Keratinocyte (primary cell): Measurements from ENCODE around the gene TAGLN3. TPM values are rescaled to one million over a fixed set of nuclear protein-coding genes. Genes with fewer than 3 reads are reported as not detected.

ENCODE experiments used
- DNase-seq: peaks from one replicate; pipeline ENCODE4 v3.0.0-alpha.2; 2011; ENCODE audit warnings: low read depth, missing footprints, low spot score
- FAIRE-seq: peaks from 2 replicates; lab custom pipeline; 2011; peaks lifted over from hg19 to GRCh38; lab: Jason Lieb, UNC
- H2AFZ ChIP-seq: 2 replicates; pipeline ENCODE4 v1.6.0; 2012; ENCODE audit warnings: low read length, control low read depth, inconsistent platforms; ENCODE audit not compliant: control insufficient read depth
- H3K27ac ChIP-seq: 2 replicates; pipeline ENCODE4 v1.5.1; 2011; ENCODE audit warnings: low read length; ENCODE audit not compliant: control insufficient read depth, insufficient read depth
- H3K27me3 ChIP-seq: 3 replicates; pipeline ENCODE4 v1.6.0; 2011; ENCODE audit warnings: low read length; ENCODE audit not compliant: control insufficient read depth, insufficient read depth; ENCODE audit errors: extremely low read depth
- H3K36me3 ChIP-seq, 2 experiments: 2 replicates in 1 of 2; 3 replicates in 1 of 2; pipeline ENCODE4 v1.5.1; 2011; ENCODE audit warnings: low read length in 2 of 2, mild to moderate bottlenecking in 1 of 2; ENCODE audit not compliant: control insufficient read depth in 2 of 2, insufficient read depth in 2 of 2; ENCODE audit errors: extremely low read depth in 1 of 2
- H3K4me1 ChIP-seq: 3 replicates; pipeline ENCODE4 v1.5.1; 2011; ENCODE audit warnings: low read length; ENCODE audit not compliant: control insufficient read depth, insufficient read depth; ENCODE audit errors: extremely low read depth
- H3K4me2 ChIP-seq: 3 replicates; pipeline ENCODE4 v1.6.0; 2011; ENCODE audit warnings: low read depth, low read length; ENCODE audit not compliant: control insufficient read depth, insufficient read depth; ENCODE audit errors: extremely low read depth
- H3K4me3 ChIP-seq, 3 experiments: fragments of 200-600 bp in 1 of 3; sonication (generic) in 1 of 3; 2 replicates in 2 of 3; 3 replicates in 1 of 3; pipeline ENCODE4 v1.5.1; 2011 to 2016; ENCODE audit warnings: low read length in 3 of 3, mild to moderate bottlenecking in 3 of 3, control low read depth in 2 of 3, inconsistent platforms in 1 of 3, low read depth in 1 of 3, mixed read lengths in 1 of 3, mixed run types in 1 of 3, moderate library complexity in 1 of 3; ENCODE audit not compliant: control insufficient read depth in 2 of 3, insufficient read depth in 2 of 3; ENCODE audit errors: extremely low read depth in 1 of 3
- H3K79me2 ChIP-seq: 2 replicates; pipeline ENCODE4 v1.6.0; 2012; ENCODE audit warnings: low read length; ENCODE audit not compliant: control insufficient read depth, insufficient read depth
- H3K9ac ChIP-seq: 3 replicates; pipeline ENCODE4 v1.6.0; 2011; ENCODE audit warnings: low read length; ENCODE audit not compliant: control insufficient read depth, insufficient read depth; ENCODE audit errors: extremely low read depth
- H3K9me1 ChIP-seq: 3 replicates; pipeline ENCODE4 v1.6.0; 2011; ENCODE audit warnings: low read length; ENCODE audit not compliant: control insufficient read depth, insufficient read depth; ENCODE audit errors: extremely low read depth
- H3K9me3 ChIP-seq: 2 replicates; pipeline ENCODE4 v1.5.1; 2012; ENCODE audit warnings: low read depth, low read length; ENCODE audit not compliant: control insufficient read depth
- H4K20me1 ChIP-seq: 3 replicates; pipeline ENCODE4 v1.6.0; 2011; ENCODE audit warnings: low read length; ENCODE audit not compliant: control insufficient read depth, insufficient read depth; ENCODE audit errors: extremely low read depth
- EZH2 ChIP-seq: IDR thresholded peaks from one replicate; pipeline ENCODE4 v1.6.1; 2012; ENCODE audit warnings: inconsistent platforms, mild to moderate bottlenecking, low read length, moderate library complexity
- dilution Hi-C: fragments of 300-500 bp; cut with MboI; formaldehyde crosslinking; loops from one replicate; pipeline ENCODE4 v1.7.0; 2020; ENCODE audit warnings: low sequenced_read_pairs; ENCODE audit not compliant: extremely low pct_ligation_motif_present
- polyA plus RNA-seq, 5 experiments: library from polyadenylated mRNA; depleted of rRNA in 3 of 5; stranded (reverse) in 3 of 5; stranded (forward) in 1 of 5; unstranded in 1 of 5; fragments of >200 nt; gene quantifications; 1 replicate in 1 of 5; 2 replicates in 3 of 5; 3 replicates in 1 of 5; pipeline versions ENCODE4 v1.2.1 to v1.2.3, GENCODE V29; 2011 to 2012; ENCODE audit warnings: missing spikeins in 2 of 5, low read depth in 1 of 5, low replicate concordance in 1 of 5
- TF ChIP-seq, protein P1 (sequence below), 3 experiments: IDR thresholded peaks in 1 of 3; conservative IDR thresholded peaks in 1 of 3; optimal IDR thresholded peaks in 1 of 3; 2 replicates in 2 of 3; 3 replicates in 1 of 3; pipeline versions ENCODE3 to v1.5.1; 2011; ENCODE audit warnings: low read length in 3 of 3, mild to moderate bottlenecking in 3 of 3, moderate library complexity in 2 of 3, control low read depth in 1 of 3, inconsistent platforms in 1 of 3; ENCODE audit not compliant: insufficient read depth in 2 of 3; ENCODE audit errors: extremely low read depth in 1 of 3

Gene TAGLN3
- polyA plus RNA-seq, 1 donor (not counting 4 experiments of a cell fraction or from before 2014, with no cell fraction given) = 8.9 TPM

DNA sequence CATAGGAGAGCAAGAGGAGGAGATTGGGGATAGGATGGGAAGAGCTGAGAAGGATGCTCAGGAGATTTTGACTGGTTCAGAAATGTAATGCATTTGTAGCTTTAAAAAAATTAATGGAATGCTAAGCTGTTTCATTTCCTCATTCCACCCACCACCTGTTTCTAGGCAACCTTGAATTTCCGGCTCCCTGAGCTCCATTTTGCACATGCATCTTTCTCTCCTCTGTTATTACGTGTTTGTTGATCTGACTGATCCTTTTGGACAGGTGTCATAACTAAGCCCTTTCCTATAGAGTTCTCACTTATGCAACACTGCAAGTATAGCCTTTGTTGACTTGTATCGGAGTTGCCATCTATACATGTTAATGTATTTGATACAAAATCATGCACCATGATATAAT is 40.1 kb downstream of the TAGLN3 start:
- peak; percentile 87 for FAIRE-seq
- H3K36me3 ChIP-seq = no peaks in the 10 kb centered on the region
- H2AFZ ChIP-seq = peak overlapping the region; percentile 3
- TF ChIP-seq EZH2 = no peak
- TF ChIP-seq, protein P1, sequence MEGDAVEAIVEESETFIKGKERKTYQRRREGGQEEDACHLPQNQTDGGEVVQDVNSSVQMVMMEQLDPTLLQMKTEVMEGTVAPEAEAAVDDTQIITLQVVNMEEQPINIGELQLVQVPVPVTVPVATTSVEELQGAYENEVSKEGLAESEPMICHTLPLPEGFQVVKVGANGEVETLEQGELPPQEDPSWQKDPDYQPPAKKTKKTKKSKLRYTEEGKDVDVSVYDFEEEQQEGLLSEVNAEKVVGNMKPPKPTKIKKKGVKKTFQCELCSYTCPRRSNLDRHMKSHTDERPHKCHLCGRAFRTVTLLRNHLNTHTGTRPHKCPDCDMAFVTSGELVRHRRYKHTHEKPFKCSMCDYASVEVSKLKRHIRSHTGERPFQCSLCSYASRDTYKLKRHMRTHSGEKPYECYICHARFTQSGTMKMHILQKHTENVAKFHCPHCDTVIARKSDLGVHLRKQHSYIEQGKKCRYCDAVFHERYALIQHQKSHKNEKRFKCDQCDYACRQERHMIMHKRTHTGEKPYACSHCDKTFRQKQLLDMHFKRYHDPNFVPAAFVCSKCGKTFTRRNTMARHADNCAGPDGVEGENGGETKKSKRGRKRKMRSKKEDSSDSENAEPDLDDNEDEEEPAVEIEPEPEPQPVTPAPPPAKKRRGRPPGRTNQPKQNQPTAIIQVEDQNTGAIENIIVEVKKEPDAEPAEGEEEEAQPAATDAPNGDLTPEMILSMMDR (optimal IDR thresholded peaks at IDR 0.05 in 1 of 3, IDR thresholded peaks at IDR 0.05 in 1 of 3, conservative IDR thresholded peaks at IDR 0.05 in 1 of 3; ENCODE audit: extremely low read depth in 1 of 3, insufficient read depth in 2 of 3, low read length in 3 of 3) = no peak
- no peaks in the 10 kb centered on the region for H4K20me1 ChIP-seq
- DNase-seq = peak; percentile 7
- no peak overlapping the region for H3K27ac ChIP-seq
- H3K27me3 ChIP-seq = no peaks in the 10 kb centered on the region
- H3K9ac ChIP-seq = no peak overlapping the region
- no peaks in the 10 kb centered on the region for H3K9me1 ChIP-seq
- no peak overlapping the region for H3K4me3 ChIP-seq
- H3K79me2 ChIP-seq = no peaks in the 10 kb centered on the region
- dilution Hi-C loops = no loop called here
- no peak overlapping the region for H3K4me2 ChIP-seq
- H3K9me3 ChIP-seq = no peaks in the 10 kb centered on the region
- peaks cover 10% of the 10 kb centered on the region for H3K4me1 ChIP-seq

DNA sequence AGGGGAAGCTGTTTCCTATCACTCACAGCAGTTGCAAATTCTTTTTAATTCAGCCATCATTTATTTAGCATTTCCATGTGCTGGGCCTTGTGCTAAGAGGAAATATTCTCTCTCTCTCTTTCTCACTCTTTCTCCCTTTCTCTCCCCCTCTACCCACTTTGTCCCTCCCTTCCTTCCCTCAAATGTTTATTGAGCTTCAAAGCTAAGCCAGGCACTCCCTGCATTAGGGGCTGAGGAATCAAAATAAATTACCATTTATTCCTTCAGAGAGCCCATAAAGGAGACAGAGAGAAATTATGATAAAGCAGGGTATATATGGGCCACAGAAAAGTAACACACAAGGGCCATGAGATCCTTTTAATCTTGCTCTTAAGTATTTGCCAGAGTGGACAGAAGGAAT is 42.6 kb downstream of the TAGLN3 start:
- TF ChIP-seq EZH2 = no peak
- TF ChIP-seq, protein P1 (optimal IDR thresholded peaks at IDR 0.05 in 1 of 3, IDR thresholded peaks at IDR 0.05 in 1 of 3, conservative IDR thresholded peaks at IDR 0.05 in 1 of 3; ENCODE audit: extremely low read depth in 1 of 3, insufficient read depth in 2 of 3, low read length in 3 of 3) = no peak
- no peak overlapping the region for H2AFZ ChIP-seq

More for the DNA sequence above, 42.6 kb downstream of the TAGLN3 start:
- H3K9me1 ChIP-seq = no peaks in the 10 kb centered on the region
- H3K27ac ChIP-seq = no peak overlapping the region
- FAIRE-seq (no peak), DNase-seq (no peak)
- no peaks in the 10 kb centered on the region for H4K20me1 ChIP-seq
- H3K9me3 ChIP-seq = no peaks in the 10 kb centered on the region
- H3K4me1 ChIP-seq = peaks cover 10% of the 10 kb centered on the region
- H3K36me3 ChIP-seq = no peaks in the 10 kb centered on the region
- no peak overlapping the region for H3K4me3 ChIP-seq
- no peaks in the 10 kb centered on the region for H3K27me3 ChIP-seq
- no peaks in the 10 kb centered on the region for H3K79me2 ChIP-seq
- dilution Hi-C loops = no loop called here
- H3K4me2 ChIP-seq = no peak overlapping the region
- no peak overlapping the region for H3K9ac ChIP-seq
